Endothelial cell of umbilical vein (primary cell): ENCODE data around the gene SELPLG.

Experiments used
- CTCF ChIP-seq, 2 donors: IDR thresholded peaks; 1 replicate in 1 of 2; 2 replicates in 1 of 2; pipeline ENCODE4 v1.5.1; 2011; ENCODE audit warnings: low read length in 2 of 2, mild to moderate bottlenecking in 2 of 2, moderate library complexity in 2 of 2, control low read depth in 1 of 2, inconsistent platforms in 1 of 2, low read depth in 1 of 2; ENCODE audit not compliant: insufficient read depth in 1 of 2; ENCODE audit errors: extremely low read depth in 1 of 2
- POLR2AphosphoS5 ChIP-seq: IDR thresholded peaks from 2 replicates; pipeline ENCODE4 v1.6.1; 2012; ENCODE audit warnings: low read depth, mild to moderate bottlenecking, control low read depth, low read length, moderate library complexity; ENCODE audit not compliant: insufficient read depth

GRCh38 chr12:108613548-108613947 is 20.1 kb downstream of the SELPLG start:
- TF ChIP-seq CTCF (IDR thresholded peaks at IDR 0.05; ENCODE audit: extremely low read depth in 1 of 2, insufficient read depth in 1 of 2, low read depth in 1 of 2, low read length in 2 of 2) (no peak), POLR2AphosphoS5 (no peak)
